H1 (cell line): ENCODE measurements around the gene CRX. TPM values are rescaled to one million over a fixed set of nuclear protein-coding genes. Genes with fewer than 3 reads are reported as not detected.
A peak's percentile ranks its signal among the peaks of the same experiment; 100 is the strongest.

ENCODE experiments used
- EP300 ChIP-seq, 2 experiments: IDR thresholded peaks; 1 replicate in 1 of 2; 2 replicates in 1 of 2; pipeline ENCODE4 v1.6.1; 2011 to 2012; ENCODE audit warnings: low read depth in 2 of 2, low read length in 2 of 2, mild to moderate bottlenecking in 2 of 2, borderline replicate concordance in 1 of 2, inconsistent platforms in 1 of 2, moderate library complexity in 1 of 2
- EZH2 ChIP-seq: fragments of 200-600 bp; sonication (generic); IDR thresholded peaks from 2 replicates; pipeline ENCODE4 v1.7.1; 2012; ENCODE audit warnings: low read depth, mild to moderate bottlenecking, moderate library complexity, low read length, inconsistent platforms; ENCODE audit not compliant: severe bottlenecking
- JUND ChIP-seq: IDR thresholded peaks from 2 replicates; pipeline ENCODE4 v1.6.1; 2011; ENCODE audit warnings: mild to moderate bottlenecking, improper control_type of control experiment, low read length
- POLR2A ChIP-seq, 2 experiments: IDR thresholded peaks; 1 replicate in 1 of 2; 2 replicates in 1 of 2; pipeline ENCODE4 v1.6.1; 2011; ENCODE audit warnings: low read depth in 2 of 2, low read length in 2 of 2, mild to moderate bottlenecking in 2 of 2; ENCODE audit errors: control extremely low read depth in 1 of 2
- POLR2AphosphoS5 ChIP-seq: IDR thresholded peaks from 2 replicates; pipeline ENCODE4 v1.6.1; 2011; ENCODE audit warnings: low read depth, low read length
- RXRA ChIP-seq: IDR thresholded peaks from 2 replicates; pipeline ENCODE4 v1.6.1; 2011; ENCODE audit warnings: low read depth, mild to moderate bottlenecking, low read length, moderate library complexity; ENCODE audit not compliant: insufficient read depth
- SP4 ChIP-seq: IDR thresholded peaks from 2 replicates; pipeline ENCODE4 v1.6.1; 2012; ENCODE audit warnings: low read length, inconsistent platforms
- polyA plus RNA-seq, 7 experiments: library from polyadenylated mRNA; depleted of rRNA in 3 of 7; stranded (reverse) in 5 of 7; unstranded in 2 of 7; fragments of >200 nt in 5 of 7; fragments of 200-250 nt in 2 of 7; gene quantifications; 1 replicate in 5 of 7; 2 replicates in 1 of 7; 4 replicates in 1 of 7; pipeline versions ENCODE4 v1.2.1 to v1.2.3, GENCODE V29; 2011 to 2013; ENCODE audit warnings: missing spikeins in 2 of 7, mixed read lengths in 2 of 7
- total RNA-seq: library from RNA; stranded (reverse); fragmentation: NEBNext Ultra II Directional; extraction: Animal tissue kit (Norgen Biotek cat#: 25700); gene quantifications from 2 replicates; pipeline ENCODE4 v1.2.1, GENCODE V29; 2021
- TF ChIP-seq, protein P1 (sequence below): IDR thresholded peaks from 2 replicates; pipeline ENCODE4 v1.6.1; 2012; ENCODE audit warnings: inconsistent platforms
- TF ChIP-seq, protein P2 (sequence below): fragments of 300-600 bp; sonication (generic); IDR thresholded peaks from 2 replicates; pipeline ENCODE4 v1.7.1; 2012; ENCODE audit warnings: low read length, moderate library complexity, mild to moderate bottlenecking, inconsistent platforms; ENCODE audit not compliant: insufficient replicate concordance

Gene CRX
- total and polyA plus RNA-seq, 2 of the 8 experiments (the other 6 are each of a cell fraction or from before 2014, with no cell fraction given) = 0.08 TPM; not detected in 1

DNA sequence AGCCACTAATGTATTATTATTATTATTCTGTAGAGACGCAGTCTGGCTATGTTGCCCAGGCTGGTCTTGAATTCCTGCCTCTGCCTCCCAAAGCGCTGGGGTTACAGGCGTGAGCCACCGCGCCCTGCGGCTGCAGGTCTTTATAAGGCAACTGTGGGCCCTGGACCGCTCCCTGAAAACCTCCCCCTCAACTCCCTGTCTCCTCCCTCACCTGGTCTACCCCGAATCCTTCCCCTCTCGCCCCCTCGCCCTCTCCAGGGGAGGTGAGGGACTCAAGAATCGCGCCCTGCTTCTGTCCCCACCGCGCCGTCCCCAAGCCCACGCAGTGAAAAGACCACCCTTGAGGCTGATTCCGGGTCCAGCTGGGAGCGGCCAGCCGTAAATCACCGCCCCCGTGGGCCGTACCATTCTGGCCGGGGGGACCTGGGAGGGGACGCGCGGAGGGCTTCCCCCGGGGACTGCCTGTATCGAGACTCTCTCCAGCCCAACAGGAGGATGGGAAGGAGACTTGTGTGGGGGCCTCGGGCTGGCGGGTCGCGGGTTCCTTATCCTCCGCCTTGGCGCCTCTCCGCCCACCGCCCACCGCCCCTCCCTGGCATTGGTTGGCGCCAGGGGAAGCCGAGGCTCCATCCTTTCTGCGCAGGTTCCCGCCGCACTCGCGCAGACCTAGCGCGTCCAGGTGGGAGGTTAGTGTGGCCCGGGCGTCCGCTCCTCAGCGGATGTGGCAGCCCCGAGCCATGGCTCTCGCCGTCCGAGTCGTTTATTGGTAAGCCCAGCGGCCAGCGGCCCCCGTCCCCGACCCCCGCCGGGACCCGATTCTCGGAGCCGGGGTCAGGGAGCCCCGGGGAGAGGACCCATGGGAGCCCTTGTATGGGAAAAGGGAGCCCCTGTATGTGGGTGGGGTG, 43.4 kb upstream of the CRX start, which contains the start of gene SELENOW (continued):
- peak; percentile 87 to 90 for TF ChIP-seq POLR2A (IDR thresholded peaks at IDR 0.05; ENCODE audit: control extremely low read depth in 1 of 2, low read depth in 2 of 2, low read length in 2 of 2)
- peak; percentile 96 for TF ChIP-seq SP4
- TF ChIP-seq JUND = peak; percentile 93
- TF ChIP-seq, protein P1, sequence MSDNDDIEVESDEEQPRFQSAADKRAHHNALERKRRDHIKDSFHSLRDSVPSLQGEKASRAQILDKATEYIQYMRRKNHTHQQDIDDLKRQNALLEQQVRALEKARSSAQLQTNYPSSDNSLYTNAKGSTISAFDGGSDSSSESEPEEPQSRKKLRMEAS = peak; percentile 24; the same call in 1 of the 2 replicates
- peak; percentile 95 for TF ChIP-seq POLR2AphosphoS5
- TF ChIP-seq RXRA = 0 out of 2 replicates have a peak, but pooled peaks have one; percentile 71
- TF ChIP-seq EP300 (IDR thresholded peaks at IDR 0.05; ENCODE audit: borderline replicate concordance in 1 of 2, low read depth in 2 of 2, low read length in 2 of 2) = peak in 1 of 2 experiments; percentile 99; a peak in 2 of 3 replicates
- TF ChIP-seq, protein P2, sequence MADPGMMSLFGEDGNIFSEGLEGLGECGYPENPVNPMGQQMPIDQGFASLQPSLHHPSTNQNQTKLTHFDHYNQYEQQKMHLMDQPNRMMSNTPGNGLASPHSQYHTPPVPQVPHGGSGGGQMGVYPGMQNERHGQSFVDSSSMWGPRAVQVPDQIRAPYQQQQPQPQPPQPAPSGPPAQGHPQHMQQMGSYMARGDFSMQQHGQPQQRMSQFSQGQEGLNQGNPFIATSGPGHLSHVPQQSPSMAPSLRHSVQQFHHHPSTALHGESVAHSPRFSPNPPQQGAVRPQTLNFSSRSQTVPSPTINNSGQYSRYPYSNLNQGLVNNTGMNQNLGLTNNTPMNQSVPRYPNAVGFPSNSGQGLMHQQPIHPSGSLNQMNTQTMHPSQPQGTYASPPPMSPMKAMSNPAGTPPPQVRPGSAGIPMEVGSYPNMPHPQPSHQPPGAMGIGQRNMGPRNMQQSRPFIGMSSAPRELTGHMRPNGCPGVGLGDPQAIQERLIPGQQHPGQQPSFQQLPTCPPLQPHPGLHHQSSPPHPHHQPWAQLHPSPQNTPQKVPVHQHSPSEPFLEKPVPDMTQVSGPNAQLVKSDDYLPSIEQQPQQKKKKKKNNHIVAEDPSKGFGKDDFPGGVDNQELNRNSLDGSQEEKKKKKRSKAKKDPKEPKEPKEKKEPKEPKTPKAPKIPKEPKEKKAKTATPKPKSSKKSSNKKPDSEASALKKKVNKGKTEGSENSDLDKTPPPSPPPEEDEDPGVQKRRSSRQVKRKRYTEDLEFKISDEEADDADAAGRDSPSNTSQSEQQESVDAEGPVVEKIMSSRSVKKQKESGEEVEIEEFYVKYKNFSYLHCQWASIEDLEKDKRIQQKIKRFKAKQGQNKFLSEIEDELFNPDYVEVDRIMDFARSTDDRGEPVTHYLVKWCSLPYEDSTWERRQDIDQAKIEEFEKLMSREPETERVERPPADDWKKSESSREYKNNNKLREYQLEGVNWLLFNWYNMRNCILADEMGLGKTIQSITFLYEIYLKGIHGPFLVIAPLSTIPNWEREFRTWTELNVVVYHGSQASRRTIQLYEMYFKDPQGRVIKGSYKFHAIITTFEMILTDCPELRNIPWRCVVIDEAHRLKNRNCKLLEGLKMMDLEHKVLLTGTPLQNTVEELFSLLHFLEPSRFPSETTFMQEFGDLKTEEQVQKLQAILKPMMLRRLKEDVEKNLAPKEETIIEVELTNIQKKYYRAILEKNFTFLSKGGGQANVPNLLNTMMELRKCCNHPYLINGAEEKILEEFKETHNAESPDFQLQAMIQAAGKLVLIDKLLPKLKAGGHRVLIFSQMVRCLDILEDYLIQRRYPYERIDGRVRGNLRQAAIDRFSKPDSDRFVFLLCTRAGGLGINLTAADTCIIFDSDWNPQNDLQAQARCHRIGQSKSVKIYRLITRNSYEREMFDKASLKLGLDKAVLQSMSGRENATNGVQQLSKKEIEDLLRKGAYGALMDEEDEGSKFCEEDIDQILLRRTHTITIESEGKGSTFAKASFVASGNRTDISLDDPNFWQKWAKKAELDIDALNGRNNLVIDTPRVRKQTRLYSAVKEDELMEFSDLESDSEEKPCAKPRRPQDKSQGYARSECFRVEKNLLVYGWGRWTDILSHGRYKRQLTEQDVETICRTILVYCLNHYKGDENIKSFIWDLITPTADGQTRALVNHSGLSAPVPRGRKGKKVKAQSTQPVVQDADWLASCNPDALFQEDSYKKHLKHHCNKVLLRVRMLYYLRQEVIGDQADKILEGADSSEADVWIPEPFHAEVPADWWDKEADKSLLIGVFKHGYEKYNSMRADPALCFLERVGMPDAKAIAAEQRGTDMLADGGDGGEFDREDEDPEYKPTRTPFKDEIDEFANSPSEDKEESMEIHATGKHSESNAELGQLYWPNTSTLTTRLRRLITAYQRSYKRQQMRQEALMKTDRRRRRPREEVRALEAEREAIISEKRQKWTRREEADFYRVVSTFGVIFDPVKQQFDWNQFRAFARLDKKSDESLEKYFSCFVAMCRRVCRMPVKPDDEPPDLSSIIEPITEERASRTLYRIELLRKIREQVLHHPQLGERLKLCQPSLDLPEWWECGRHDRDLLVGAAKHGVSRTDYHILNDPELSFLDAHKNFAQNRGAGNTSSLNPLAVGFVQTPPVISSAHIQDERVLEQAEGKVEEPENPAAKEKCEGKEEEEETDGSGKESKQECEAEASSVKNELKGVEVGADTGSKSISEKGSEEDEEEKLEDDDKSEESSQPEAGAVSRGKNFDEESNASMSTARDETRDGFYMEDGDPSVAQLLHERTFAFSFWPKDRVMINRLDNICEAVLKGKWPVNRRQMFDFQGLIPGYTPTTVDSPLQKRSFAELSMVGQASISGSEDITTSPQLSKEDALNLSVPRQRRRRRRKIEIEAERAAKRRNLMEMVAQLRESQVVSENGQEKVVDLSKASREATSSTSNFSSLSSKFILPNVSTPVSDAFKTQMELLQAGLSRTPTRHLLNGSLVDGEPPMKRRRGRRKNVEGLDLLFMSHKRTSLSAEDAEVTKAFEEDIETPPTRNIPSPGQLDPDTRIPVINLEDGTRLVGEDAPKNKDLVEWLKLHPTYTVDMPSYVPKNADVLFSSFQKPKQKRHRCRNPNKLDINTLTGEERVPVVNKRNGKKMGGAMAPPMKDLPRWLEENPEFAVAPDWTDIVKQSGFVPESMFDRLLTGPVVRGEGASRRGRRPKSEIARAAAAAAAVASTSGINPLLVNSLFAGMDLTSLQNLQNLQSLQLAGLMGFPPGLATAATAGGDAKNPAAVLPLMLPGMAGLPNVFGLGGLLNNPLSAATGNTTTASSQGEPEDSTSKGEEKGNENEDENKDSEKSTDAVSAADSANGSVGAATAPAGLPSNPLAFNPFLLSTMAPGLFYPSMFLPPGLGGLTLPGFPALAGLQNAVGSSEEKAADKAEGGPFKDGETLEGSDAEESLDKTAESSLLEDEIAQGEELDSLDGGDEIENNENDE = no peak
- TF ChIP-seq EZH2 = no peak
